Central memory CD4-positive, alpha-beta T cell (primary cell): Measurements from ENCODE around the gene INHA.

Experiments
- DNase-seq: peaks from one replicate; pipeline ENCODE4 v3.0.0; 2022

INHA gene

DNA sequence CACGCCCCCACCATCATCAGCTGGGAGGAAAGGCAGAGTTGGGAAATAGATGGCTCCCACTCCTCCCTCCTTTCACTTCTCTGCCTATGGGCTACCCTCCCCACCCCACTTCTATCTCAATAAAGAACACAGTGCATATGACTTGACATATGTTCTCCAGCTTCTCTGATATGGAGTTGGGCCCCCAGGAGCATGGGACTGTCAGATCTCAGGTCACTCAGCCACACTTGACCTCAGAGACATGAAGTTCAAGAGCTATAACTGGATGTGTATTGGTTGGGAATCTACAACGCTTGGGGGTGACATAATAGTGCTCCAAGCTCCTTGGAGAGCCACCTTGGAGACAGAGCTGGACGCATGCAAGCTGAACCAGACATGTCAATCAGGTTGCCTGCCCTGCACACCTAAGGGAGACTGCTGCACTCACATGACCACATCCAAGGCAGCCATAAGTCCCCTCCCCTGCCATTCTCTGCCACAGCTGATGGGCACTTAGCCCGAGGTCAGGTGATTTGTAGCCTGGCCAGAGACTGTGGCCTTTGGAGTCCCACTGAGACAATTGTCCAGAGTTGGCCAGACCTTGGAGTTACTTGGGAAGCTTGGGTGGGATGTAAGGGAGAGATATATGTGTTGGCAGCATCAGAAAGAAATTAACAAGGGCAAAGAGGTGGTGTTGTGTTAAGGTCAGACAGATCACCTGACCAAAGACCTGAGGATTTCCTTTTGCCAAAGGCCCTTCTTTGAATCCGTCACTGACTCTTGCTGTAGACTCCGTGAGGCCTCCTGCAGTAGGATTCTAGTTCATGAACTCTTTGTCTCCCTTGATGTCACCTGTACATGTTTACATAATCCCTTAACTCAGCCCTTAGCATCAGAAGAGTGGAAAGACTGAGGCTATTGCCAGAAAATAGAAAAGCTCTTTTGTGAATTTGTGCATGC, 3.7 kb downstream of the INHA start:
- no peak for DNase-seq

DNA sequence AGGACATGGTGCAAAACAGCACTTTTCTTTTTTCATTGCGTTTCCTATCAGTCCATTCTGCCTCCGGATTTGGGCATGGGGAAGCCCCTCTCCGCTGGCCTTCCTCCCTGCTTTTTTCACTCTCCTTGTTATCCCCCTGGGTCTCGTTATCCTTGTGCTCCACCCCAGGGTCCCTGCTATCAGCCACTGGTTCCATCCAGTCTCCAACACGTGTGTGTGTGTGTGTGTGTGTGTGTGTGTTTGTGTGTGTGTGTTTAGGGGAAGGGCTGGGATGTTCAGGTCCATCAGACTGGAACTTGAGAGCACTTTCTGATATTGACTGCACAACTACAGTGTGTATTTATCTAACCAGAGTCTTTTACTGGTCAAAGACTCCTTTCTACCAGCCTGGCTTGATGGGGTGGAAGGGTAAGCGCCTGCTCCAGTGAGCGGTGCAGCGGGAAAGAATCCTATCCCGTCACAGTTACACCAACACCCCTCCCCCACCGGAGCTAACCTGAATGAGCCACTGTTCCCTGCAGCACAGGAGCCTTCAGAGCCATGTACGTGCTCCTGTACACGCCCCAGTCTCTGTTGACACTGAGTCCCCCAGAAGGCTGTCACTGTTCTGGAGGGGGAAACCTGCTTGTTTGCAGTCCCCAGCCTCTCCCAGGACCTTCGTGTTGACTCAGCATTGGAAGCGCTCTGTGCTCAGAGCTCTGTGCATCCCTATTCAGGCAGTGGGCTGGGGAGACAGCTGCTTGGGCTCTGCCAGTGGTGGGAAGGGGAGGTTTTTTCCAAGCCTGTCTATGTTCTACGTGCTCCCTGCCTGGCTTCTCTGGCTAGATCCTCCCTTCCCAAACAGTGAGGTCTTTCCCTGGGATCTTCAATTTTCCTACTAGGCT, 4.6 kb downstream of the INHA start:
- DNase-seq: no peak

DNA sequence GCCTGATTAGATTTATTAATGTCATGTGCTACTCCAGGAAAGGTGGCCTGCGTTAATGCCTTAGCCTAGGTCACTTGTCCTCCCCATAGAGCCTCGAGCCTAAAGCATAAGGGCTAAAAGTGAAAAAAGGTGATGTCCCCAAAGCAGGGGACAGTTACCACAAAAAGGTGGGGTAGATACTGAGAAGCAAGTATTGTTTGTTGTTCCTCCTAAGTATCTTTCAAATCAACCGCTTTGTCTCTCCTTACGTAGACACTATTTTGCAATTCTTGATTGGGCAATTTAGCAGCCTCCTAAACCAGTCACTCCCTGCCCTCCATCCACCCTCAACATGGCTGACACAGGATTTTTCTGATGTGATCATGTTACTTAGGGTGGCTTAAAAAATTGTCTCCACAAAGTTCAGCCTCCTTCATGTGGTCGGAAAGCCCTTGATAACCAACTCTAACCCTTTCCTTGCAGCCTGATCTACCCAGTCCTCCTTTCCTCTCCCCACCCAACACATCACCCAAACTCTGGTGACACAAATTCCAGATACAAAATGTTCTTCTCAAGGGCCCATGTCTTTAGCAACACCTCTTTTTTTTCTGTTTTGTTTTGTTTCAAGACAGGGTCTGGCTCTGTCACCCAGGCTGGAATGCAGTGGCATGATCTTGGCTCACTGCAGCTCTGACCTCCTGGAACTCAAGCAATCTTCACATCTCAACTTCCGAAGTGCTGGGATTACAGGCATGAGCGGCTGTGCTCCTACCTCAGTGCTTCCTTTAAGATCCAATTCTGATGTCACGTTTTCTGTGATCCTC, 6.9 kb downstream of the INHA start:
- DNase-seq: no peak

DNA sequence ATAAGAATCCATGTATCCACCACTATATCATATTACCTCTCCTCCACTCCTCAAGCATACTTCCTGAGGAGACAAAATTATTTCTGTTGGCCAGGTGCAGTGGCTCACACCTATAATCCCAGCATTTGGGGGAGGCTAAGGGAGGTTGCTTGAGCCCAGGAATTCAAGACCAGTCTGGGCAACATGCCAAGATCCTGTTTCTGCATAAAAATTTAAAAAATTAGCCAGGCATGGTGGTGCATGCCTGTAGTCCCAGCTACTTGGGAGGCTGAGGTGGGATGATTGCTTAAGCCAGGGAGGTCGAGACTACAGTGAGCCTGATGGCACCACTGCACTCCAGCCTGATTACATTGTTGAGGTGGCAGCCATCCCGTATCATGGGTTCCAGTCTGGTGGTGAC, 9.2 kb downstream of the INHA start:
- DNase-seq: no peak

DNA sequence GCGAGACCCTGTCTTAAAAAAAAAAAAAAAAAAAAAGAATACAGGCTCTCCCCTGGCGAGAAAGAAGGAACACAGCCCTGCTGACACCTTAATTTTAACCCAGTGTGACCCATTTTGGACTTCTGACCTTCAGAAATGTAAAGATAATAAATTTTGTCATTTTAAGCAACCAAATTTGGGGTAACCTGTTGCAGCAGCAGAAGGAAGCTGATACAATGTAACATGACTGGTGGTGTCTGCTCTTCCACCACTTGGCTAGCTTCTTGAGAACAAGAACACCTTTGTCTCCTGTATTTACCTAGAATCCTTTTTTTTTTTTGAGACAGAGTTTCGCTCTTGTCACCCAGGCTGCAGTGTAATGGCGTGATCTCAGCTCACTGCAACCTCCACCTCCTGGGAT, 19.0 kb downstream of the INHA start:
- no peak for DNase-seq

DNA sequence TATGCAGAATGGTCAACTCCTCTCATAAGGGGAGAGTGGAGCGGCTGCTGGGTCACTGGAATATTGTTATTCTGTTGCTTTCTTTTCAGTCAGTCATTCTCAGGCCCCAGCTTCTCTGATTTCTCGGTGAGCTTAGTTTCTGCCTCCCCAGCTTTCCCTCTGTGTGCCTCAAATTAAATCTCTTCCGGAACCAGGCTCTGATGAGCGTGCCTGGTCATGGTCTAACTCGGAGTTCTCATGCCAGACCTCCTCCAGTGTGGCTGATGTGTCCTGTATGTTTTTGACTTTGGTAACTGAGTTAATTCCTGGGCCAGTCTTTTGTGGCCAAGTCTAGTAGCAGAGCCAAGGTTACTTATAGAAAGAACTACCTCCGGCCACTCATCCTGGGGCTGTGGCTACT, 20.6 kb downstream of the INHA start:
- DNase-seq: no peak

DNA sequence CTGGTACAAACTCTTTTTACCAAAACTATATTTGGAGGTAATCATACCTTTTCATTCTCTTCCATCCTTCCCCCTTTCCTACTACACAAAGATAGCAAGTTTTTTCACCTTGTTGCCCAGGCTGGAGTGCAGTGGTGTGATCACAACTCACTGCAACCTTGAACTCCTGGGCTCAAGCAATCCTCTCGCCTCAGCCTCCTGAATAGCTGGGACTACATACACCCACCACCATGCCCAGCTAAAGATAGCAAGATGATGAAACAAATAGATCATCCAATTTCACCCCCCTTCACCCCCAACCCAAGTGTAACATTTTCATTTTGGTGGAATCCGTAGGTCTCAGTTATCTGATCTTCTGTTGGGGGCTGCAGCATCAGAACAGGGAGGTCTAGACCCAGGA, 21.0 kb downstream of the INHA start:
- no peak for DNase-seq

DNA sequence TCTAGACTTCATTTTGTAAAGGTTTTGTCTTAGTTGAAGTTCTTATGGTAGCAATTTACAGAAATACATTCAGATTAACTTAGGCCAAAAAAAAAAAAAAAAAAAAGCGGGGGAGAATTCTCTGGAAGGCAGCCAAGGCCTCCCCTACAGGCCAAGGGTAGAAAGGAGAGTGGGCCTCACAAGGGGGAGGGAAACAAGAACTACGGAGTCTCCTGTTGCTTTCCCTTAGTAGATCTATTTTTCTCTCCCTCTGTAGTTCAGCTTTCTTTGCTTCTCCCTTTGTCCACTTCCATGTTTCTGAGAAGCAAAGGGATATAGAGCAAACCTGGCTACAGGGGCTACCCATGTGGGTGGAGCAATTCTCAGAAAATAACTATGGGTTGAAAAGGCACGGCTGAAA, 23.1 kb downstream of the INHA start:
- no peak for DNase-seq

DNA sequence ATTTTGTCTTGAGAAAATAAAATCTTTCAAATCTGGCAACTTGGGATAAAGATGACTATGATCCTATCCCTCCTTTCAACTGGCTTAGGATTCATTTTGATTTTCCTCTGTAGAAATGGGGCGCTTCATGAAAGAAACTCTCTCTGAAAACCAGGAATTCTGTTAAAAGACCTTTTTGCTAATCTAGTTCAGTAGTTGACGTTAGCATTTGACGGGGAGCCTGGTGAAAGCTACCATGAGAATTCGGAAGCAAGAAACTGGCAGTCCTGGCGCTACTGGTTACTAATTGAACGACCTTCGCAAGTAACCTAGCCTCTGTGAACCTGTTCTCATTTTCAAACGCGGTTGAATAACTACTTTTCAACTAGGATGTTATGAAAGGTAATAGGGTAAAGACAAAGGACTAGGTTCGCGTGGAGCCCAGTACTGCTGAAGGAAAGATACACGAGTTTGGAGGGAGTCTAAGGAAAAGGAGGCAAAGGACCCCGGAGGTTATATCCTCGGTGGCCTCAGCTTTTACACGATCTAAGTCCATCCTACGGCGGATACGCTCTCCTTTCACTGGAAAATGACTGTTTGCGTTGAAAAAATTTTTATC, 24.9 kb downstream of the INHA start:
- DNase-seq: no peak

DNA sequence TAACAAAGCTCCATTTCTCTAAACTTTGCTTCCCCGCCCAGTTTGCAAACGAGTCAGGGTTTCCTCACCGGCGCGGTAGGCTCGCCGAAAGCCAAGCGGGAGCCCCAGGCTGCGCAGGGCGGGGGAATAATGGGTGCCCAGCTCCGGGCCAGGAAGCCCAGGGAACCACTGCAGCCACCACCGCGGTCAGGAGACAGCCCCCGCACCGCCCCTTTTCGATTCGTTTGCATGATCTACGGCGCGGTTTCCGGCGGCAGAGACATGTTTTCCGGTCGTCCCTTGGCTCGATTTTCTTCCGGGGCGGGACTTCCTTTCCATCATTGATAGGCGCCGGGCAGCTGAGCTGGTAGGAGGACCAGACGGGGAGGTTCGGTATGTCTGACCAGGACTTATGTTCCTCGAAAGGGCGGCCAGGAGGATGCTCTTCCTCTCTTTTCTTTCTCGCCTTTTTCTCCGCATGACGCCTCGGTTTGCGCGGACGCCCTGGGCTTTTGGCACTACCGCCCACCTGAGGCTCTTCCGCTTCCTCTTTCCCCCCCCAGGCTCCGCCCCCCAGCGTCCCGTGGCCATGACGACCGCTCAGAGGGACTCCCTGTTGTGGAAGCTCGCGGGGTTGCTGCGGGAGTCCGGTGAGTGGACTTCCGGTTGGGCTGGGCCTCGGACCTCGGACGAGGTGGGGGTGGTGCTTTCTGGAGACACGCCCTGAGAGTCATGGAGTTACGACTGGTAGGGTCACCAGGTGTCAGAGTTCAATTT, 25.6 kb downstream of the INHA start, which contains the start of gene STK11IP:
Gene STK11IP (plus strand): TSS at position 306 of the 756 bp plus-strand sequence. CDS start 263 bp downstream, at position 569.
- DNase-seq: peak; percentile 87

DNA sequence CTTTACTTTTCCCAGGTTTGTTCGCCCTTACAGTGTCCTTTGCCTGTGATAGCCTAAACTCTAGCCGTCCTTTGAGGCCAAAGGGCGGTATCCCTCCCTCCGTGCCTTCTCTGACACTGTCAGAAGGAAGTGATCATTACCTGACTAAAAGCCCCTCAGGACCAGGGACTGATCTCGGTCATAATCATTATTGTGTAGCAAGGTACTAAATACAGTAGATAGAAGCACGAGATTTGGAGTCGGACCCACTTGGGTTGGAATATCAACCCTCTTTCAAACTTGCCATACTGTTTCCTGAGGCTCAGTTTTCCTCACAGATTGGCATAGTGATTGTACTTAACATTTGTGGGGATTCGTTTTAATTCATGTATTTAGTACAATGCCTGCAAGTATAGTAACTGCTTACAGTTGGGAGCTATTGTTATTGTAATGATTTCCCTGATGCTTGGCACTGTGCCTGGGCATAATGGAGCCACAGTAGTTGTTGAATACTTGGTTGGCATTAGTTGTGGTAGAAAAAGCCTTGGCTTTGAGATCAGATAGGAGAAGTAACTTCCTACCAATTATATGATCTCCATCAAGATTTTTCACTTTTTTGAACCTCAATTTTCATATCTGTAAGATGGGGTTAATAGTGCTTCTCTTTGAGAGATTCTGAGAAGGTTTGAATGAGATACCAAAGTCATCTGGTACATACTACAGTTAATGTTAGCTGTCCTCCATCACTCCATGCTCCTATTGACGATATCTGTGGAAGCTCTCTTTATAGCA, 26.4 kb downstream of the INHA start:
- no peak for DNase-seq

DNA sequence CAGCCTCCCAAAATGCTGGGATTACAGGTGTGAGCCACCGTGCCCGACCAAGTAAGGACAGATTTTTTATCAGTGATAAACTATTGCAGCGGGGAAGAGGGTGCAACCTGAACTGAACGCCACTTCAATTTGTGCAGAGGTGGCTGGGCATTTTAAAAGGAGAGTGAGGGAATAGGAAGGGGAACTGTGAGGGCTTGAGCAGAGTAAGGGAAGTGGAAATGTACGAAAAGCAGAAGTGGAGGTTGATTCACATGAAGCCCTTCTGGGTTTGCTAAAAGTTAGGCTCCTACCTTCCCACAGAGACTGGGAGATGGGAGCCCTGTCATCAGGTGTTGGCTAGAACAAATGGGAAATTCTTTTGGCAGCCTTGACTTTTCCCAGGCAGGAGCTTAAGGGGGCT, 31.7 kb downstream of the INHA start:
- no peak for DNase-seq

DNA sequence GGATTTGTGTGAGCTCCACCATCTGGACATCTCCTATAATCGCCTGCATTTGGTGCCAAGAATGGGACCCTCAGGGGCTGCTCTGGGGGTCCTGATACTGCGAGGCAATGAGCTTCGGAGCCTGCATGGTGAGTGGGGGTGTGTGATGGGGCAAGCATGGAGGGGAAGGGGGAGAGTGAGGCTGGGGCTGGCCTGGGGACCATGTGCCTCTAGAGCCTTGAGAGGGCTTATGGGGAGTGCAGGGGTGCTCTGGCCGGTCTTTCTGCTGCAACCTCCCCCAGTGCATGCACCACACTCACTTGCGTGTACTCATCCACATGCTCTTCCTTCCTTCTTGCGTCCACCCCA, 33.5 kb downstream of the INHA start:
- no peak for DNase-seq

DNA sequence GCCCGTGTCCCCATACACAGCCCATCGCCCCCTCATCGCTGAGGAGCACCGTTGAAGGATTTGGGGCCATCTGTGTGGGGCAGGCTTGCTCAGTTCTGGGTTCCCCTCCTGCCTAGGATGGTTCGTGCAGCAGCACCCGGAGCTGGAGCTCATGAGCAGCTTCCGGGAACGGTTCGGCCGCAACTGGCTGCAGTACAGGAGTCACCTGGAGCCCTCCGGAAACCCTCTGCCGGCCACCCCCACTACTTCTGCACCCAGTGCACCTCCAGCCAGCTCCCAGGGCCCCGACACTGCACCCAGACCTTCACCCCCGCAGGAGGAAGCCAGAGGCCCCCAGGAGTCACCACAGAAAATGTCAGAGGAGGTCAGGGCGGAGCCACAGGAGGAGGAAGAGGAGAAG, 35.8 kb downstream of the INHA start:
- DNase-seq: no peak

DNA sequence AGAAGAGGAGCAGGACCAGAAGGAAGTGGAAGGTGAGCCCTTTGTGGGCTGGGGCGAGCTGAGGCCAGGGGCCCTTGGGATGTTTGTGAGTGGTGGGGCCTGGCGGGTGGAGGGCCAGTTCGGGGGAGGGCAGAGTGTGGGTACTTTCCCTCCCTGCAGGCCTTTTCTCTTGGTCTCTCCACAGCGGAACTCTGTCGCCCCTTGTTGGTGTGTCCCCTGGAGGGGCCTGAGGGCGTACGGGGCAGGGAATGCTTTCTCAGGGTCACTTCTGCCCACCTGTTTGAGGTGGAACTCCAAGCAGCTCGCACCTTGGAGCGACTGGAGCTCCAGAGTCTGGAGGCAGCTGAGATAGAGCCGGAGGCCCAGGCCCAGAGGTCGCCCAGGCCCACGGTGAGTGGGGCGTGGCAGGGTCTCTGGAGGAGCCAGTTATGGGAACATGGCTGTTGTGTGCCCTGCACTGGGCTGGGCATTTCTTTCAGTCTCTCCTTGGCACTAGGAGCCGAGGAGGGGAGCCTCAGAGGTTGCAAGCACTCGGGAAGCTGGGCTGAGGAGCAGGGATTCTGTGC, 36.4 kb downstream of the INHA start:
- no peak for DNase-seq

DNA sequence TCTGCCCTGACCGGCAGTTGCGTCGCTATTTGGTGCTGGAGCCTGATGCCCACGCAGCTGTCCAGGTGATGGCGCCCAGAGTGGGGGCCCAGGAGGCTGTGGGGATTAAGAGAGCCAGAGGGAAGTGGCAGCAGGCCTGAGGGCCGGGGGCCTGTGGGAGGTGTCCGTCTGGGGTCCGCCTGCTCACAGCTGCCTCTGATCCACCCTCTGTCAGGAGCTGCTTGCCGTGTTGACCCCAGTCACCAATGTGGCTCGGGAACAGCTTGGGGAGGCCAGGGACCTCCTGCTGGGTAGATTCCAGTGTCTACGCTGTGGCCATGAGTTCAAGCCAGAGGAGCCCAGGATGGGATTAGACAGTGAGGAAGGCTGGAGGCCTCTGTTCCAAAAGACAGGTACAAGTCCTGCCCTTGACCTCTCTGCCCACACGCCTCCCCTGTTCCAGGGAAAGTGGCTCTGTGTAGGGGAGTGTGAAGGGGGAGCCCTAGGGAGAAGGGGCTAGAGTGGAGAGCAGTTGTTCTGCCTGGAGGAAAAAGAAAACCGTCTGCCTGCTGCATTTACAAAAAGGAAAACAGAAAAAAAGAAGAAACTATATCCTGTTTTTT, 37.1 kb downstream of the INHA start:
- DNase-seq: no peak

DNA sequence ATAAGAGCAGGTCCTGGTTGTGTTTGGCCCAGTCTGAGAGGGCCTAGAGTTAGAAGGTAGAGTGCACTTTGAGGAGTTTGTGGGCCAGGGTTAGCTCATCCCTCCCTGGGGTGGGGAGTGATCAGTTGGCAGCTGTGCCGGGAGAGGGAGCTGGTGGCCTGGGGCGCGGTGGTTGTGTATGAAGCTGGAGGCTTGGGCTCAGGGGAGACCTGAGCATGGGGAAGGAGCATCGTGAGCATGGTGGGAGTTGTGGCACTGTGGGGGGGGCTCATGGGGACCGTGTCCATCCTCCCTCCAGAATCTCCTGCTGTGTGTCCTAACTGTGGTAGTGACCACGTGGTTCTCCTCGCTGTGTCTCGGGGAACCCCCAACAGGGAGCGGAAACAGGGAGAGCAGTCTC, 39.2 kb downstream of the INHA start:
- no peak for DNase-seq

DNA sequence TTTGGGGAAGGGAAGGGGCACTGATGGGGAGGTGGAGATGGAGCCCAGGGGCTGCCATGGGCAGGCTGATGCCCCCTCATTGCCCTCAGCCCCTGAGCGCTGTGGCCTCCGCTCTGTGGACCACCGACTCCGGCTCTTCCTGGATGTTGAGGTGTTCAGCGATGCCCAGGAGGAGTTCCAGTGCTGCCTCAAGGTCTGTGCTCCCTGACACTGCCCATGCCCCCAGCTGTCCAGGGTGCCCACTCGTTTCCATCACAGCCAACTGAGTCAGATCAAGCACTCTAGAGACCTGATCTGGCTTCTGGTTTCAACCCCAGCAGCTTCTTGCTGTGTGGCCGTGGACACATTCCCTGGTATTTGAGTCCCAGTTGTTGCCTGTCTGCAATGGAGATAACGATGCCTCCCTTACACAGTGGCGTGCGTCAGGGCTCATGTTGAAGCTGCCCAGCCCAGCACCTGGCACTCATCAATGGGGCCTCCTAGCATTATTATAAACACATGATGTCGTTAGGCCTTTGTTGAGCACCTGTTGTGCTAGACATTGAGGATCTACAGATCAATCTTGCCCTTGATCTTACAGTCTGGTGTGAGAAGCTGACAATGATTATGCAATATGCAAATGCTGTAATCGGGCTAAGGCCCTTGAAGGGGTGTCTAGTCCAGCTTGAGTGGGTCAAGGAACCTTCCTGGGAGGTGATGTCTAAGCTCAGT, 39.9 kb downstream of the INHA start:
- DNase-seq: no peak

DNA sequence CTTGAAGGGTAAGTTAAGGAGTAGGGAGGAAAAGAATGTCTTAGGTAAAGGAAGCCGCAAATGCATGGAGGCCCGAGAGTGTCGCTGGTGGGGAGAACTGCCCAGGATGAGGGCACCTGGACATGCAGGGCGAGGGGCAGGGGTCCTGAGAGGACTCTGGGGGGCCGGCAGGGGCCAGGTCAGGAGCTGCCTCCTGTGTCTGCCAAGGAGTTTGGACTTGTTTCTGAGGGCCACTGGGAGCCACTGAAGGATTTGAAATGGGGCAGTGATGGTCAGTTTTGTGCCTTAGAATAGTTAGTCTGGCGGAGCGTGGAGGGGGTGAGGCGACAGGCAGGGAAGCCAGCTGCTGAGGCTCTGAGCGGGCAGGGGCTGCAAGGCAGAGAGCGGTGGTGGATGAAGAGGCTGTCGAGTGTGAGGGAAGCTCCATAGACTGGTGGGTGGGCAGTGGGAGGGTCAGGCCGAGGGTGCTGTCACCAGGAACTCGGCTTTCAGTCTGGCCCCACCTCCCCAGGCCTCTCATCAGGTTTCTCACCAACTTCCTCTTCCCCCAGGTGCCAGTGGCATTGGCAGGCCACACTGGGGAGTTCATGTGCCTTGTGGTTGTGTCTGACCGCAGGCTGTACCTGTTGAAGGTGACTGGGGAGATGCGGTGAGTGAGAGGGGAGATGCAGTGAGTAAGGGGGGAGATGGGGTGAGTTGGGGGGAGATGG, 40.6 kb downstream of the INHA start:
- DNase-seq: no peak
